ENCODE data around the gene KSR2.

- TF ChIP-seq, protein P1, sequence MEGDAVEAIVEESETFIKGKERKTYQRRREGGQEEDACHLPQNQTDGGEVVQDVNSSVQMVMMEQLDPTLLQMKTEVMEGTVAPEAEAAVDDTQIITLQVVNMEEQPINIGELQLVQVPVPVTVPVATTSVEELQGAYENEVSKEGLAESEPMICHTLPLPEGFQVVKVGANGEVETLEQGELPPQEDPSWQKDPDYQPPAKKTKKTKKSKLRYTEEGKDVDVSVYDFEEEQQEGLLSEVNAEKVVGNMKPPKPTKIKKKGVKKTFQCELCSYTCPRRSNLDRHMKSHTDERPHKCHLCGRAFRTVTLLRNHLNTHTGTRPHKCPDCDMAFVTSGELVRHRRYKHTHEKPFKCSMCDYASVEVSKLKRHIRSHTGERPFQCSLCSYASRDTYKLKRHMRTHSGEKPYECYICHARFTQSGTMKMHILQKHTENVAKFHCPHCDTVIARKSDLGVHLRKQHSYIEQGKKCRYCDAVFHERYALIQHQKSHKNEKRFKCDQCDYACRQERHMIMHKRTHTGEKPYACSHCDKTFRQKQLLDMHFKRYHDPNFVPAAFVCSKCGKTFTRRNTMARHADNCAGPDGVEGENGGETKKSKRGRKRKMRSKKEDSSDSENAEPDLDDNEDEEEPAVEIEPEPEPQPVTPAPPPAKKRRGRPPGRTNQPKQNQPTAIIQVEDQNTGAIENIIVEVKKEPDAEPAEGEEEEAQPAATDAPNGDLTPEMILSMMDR (IDR thresholded peaks at IDR 0.05), result no peak
- TF ChIP-seq REST (IDR thresholded peaks at IDR 0.05; ENCODE audit: insufficient read depth in 1 of 2, low read depth in 2 of 2, low read length in 1 of 2) (no peak), POLR2AphosphoS5 (IDR thresholded peaks at IDR 0.05; ENCODE audit: low read depth, low read length) (no peak)
Measured at GRCh38 chr12:117521346-117521745, 447.4 kb downstream of the KSR2 start.
